Heart left ventricle (tissue), 16 donors: Measurements from ENCODE around the gene GFRA3. TPM values are rescaled to one million over a fixed set of nuclear protein-coding genes. Genes with fewer than 3 reads are reported as not detected.
A peak's percentile ranks its signal among the peaks of the same experiment; 100 is the strongest.

Experiments used
- ATAC-seq, 4 donors: fragments of 200-7000 bp; cut with Tn5 transposase; one replicate each; pipeline ENCODE4 v1.9.1; 2020 to 2022; ENCODE audit warnings: moderate library complexity in 4 of 4, mild to moderate bottlenecking in 3 of 4, moderate number of reproducible peaks in 1 of 4
- DNase-seq, 5 donors: peaks; one replicate each; pipeline ENCODE4 v3.0.0-alpha.2; 2020
- H3K27ac ChIP-seq, 12 donors: fragments of 200-600 bp; sonication (generic) in 4 of 12; one replicate each; pipeline versions ENCODE4 v1.5.0 to v1.8.0; 2016 to 2022; ENCODE audit warnings: mild to moderate bottlenecking in 2 of 12
- H3K27me3 ChIP-seq, 9 donors: fragments of 200-600 bp; sonication (generic) in 2 of 9; one replicate each; pipeline versions ENCODE4 v1.5.1 to v1.8.0; 2016 to 2022; ENCODE audit warnings: mild to moderate bottlenecking in 3 of 9
- H3K36me3 ChIP-seq, 9 donors: fragments of 200-600 bp; sonication (generic) in 2 of 9; one replicate each; pipeline versions ENCODE4 v1.5.0 to v1.8.0; 2018 to 2022; ENCODE audit warnings: mild to moderate bottlenecking in 2 of 9
- H3K4me1 ChIP-seq, 12 donors: fragments of 200-600 bp; sonication (generic) in 4 of 12; one replicate each; pipeline versions ENCODE4 v1.5.0 to v1.8.0; 2016 to 2022; ENCODE audit warnings: mild to moderate bottlenecking in 3 of 12
- H3K4me3 ChIP-seq, 12 donors: fragments of 200-600 bp; sonication (generic) in 4 of 12; one replicate each; pipeline versions ENCODE4 v1.5.0 to v1.8.0; 2017 to 2022; ENCODE audit warnings: mild to moderate bottlenecking in 9 of 12, moderate library complexity in 4 of 12
- H3K9me3 ChIP-seq, 12 donors: fragments of 200-600 bp; sonication (generic) in 4 of 12; one replicate each; pipeline versions ENCODE4 v1.5.0 to v1.8.0; 2016 to 2022; ENCODE audit warnings: mild to moderate bottlenecking in 1 of 12
- CTCF ChIP-seq, 12 donors: fragments of 200-600 bp; sonication (generic) in 4 of 12; IDR thresholded peaks; one replicate each; pipeline versions ENCODE4 v1.5.0 to v1.8.0; 2018 to 2022; ENCODE audit warnings: antibody characterized with exemption in 12 of 12, mild to moderate bottlenecking in 5 of 12
- POLR2A ChIP-seq, 2 donors: fragments of 450-650 bp; IDR thresholded peaks; one replicate each; pipeline ENCODE4 v1.6.1; 2017; ENCODE audit warnings: antibody characterized with exemption in 2 of 2, mild to moderate bottlenecking in 2 of 2, moderate library complexity in 2 of 2
- WGBS, 4 donors: extraction: QIAGEN DNeasy Blood & Tissue Kit in 2 of 4; methylation state at CpG; one replicate each; pipeline versions ENCODE4 v1.1.5 to v1.1.7; 2013 to 2018; 5-methylcytosine and 5-hydroxymethylcytosine counted together
- intact Hi-C, 10 donors: fragments of 100-400 bp; cut with DNase I; formaldehyde crosslinking; loops; one replicate each; pipeline versions ENCODE4 v1.11.1 to v1.14.2; 2022
- polyA plus RNA-seq, 2 donors: library from polyadenylated mRNA; stranded (reverse); fragments of 200-250 nt; gene quantifications; one replicate each; pipeline ENCODE4 v1.2.3, GENCODE V29; 2013
- total RNA-seq, 9 donors: library from RNA; depleted of rRNA in 2 of 9; stranded (reverse); fragments of >200 nt in 2 of 9; fragmentation: NEBNext Ultra II Directional in 3 of 9; extraction: Animal tissue kit (Norgen Biotek cat#: 25700) in 3 of 9; gene quantifications; one replicate each; pipeline versions ENCODE4 v1.1.0 to v1.2.4, GENCODE V29; 2016 to 2023
- donor health status: ischemic (EF 13 %, LVEDD 7.1; RV severe dilation, severe dysfunction).
- donor health status: healthy with polysubstance abuse.
- donor health status: DM: no; HTN: yes; CAD: no.
- donor health status: DM: no; HTN: no; CAD: no.
- donor health status: ischemic (EF 25% LVEDD 6.9; RV normal size, moderate dysfunction).
- donor health status: ischemic (EF 25% LVEDD 5.7; RV mildly dilated, moderate dysfunction).
- donor health status: healthy.
- donor health status: DM: yes; HTN: yes; CAD: no.
- donor health status: ischemic (EF 35%, LVEDD 5.7; RV mildly dilated, moderate dysfunction).
- donor health status: nonischemic (EF 11% LVEDD 7.7; RV severe dilation, severe dysfunction).
- donor health status: DM: yes; HTN: yes; CAD: no.
- donor health status: PGD.
- donor health status: ischemic (EF 29% LVEDD 5.4; RV normal size, mild dysfunction).
- donor health status: nonischemic (EF 23%, LVEDD 6.1; RV moderate dilation, normal function).

Gene GFRA3
- total and polyA plus RNA-seq, 11 donors: 0.35 to 1.3 (median 0.67) TPM

- no peak overlapping the region for H3K27ac ChIP-seq
- H3K36me3 ChIP-seq: no peaks in the 10 kb centered on the region
- no peak overlapping the region for H3K4me3 ChIP-seq
- DNase-seq: no peak
- ATAC-seq: peak in 2 of 4 donors; percentile 20 to 26
- no peak for TF ChIP-seq POLR2A (IDR thresholded peaks at IDR 0.05)
- TF ChIP-seq CTCF (IDR thresholded peaks at IDR 0.05): no peak
- H3K9me3 ChIP-seq: no peaks in the 10 kb centered on the region
- H3K4me1 ChIP-seq: peaks cover 0 to 15% (median 7%) of the 10 kb centered on the region in 12 donors
- WGBS, 4 donors: 39 to 49% (median 41%) methylated on average over 3 of the region's 3 CpGs
- peaks cover 0 to 19% (median 5%) of the 10 kb centered on the region in 9 donors for H3K27me3 ChIP-seq
- intact Hi-C loops: no loop called here
These were observed 960 bp upstream of the GFRA3 start for GRCh38 chr5:138275379-138275782.

- H3K4me1 ChIP-seq: peaks cover 0 to 15% (median 7%) of the 10 kb centered on the region in 12 donors
- peak overlapping the region in 9 of 12 donors; percentile 32 to 51 (median 44) for H3K4me3 ChIP-seq
- 64 to 70% (median 69%) methylated on average over 6 of the region's 6 CpGs for WGBS, 4 donors
- H3K9me3 ChIP-seq: no peaks in the 10 kb centered on the region
- peak overlapping the region in 1 of 12 donors; percentile 24 for H3K27ac ChIP-seq
- TF ChIP-seq POLR2A (IDR thresholded peaks at IDR 0.05): no peak
- no peak for TF ChIP-seq CTCF (IDR thresholded peaks at IDR 0.05)
- no peak for DNase-seq
- peaks cover 0 to 19% (median 5%) of the 10 kb centered on the region in 9 donors for H3K27me3 ChIP-seq
- ATAC-seq: no peak
- no peaks in the 10 kb centered on the region for H3K36me3 ChIP-seq
- intact Hi-C loops: no loop called here
These were observed 610 bp downstream of the GFRA3 start for GRCh38 chr5:138273834-138274188.

GRCh38 chr5:138272681-138273080, 1.7 kb downstream of the GFRA3 start:
- no peak for TF ChIP-seq POLR2A (IDR thresholded peaks at IDR 0.05)
- H3K4me1 ChIP-seq: peaks cover 0 to 15% (median 7%) of the 10 kb centered on the region in 12 donors
- no peaks in the 10 kb centered on the region for H3K9me3 ChIP-seq
- H3K27ac ChIP-seq: no peak overlapping the region
- no peak for ATAC-seq
- WGBS, 4 donors: 88 to 95% (median 92%) methylated on average over 4 of the region's 4 CpGs
- H3K4me3 ChIP-seq: no peak overlapping the region
- intact Hi-C loops: no loop called here
- H3K27me3 ChIP-seq: peaks cover 0 to 19% (median 5%) of the 10 kb centered on the region in 9 donors
- DNase-seq: no peak
- no peaks in the 10 kb centered on the region for H3K36me3 ChIP-seq

- DNase-seq (no peak), ATAC-seq (no peak)
- Histone ChIP-seq H3K9me3 (no peaks in the 10 kb centered on the region), H3K27me3 (peaks cover 0 to 19% (median 5%) of the 10 kb centered on the region in 9 donors), H3K4me3 (no peak overlapping the region), H3K36me3 (no peaks in the 10 kb centered on the region), H3K27ac (no peak overlapping the region), H3K4me1 (peaks cover 0 to 15% (median 7%) of the 10 kb centered on the region in 12 donors)
- WGBS, 4 donors: 81 to 88% (median 86%) methylated on average over 5 of the region's 5 CpGs
- TF ChIP-seq CTCF (IDR thresholded peaks at IDR 0.05) (no peak), POLR2A (IDR thresholded peaks at IDR 0.05) (no peak)
- intact Hi-C loops: no loop called here
These were observed 3.1 kb downstream of the GFRA3 start for GRCh38 chr5:138271281-138271680.

GRCh38 chr5:138264183-138264582, 10.2 kb downstream of the GFRA3 start:
- DNase-seq (no peak), ATAC-seq (no peak)
- Histone ChIP-seq H3K4me1 (no peaks in the 10 kb centered on the region), H3K9me3 (no peaks in the 10 kb centered on the region), H3K36me3 (no peaks in the 10 kb centered on the region), H3K27me3 (no peaks in the 10 kb centered on the region), H3K27ac (no peak overlapping the region), H3K4me3 (no peak overlapping the region)
- TF ChIP-seq POLR2A (IDR thresholded peaks at IDR 0.05): no peak
- TF ChIP-seq CTCF (IDR thresholded peaks at IDR 0.05): no peak
- WGBS, 4 donors: 85 to 97% (median 94%) methylated on average over 3 to 8 of the region's 8 CpGs
- intact Hi-C loops: no loop called here
